Neuronal stem cell (in vitro differentiated cells): ENCODE measurements around the gene TDP1.

ENCODE experiments used
- DNase-seq: peaks from one replicate; pipeline ENCODE4 v3.0.0-alpha.2; 2013; ENCODE audit warnings: low spot score
- H2AFZ ChIP-seq: one replicate; pipeline ENCODE4 v1.6.1; 2013; ENCODE audit warnings: mild to moderate bottlenecking, low read length, inconsistent platforms
- H2AK5ac ChIP-seq: 2 replicates; pipeline ENCODE4 v1.6.1; 2013; ENCODE audit warnings: low read depth, mild to moderate bottlenecking, inconsistent platforms, low read length, moderate library complexity, mixed read lengths
- H2BK120ac ChIP-seq: 2 replicates; pipeline ENCODE4 v1.6.1; 2013; ENCODE audit warnings: low read depth, mild to moderate bottlenecking, inconsistent platforms, low read length, moderate library complexity, mixed read lengths
- H2BK12ac ChIP-seq: one replicate; pipeline ENCODE4 v1.6.1; 2013; ENCODE audit warnings: low read length, inconsistent platforms
- H2BK15ac ChIP-seq: 2 replicates; pipeline ENCODE4 v1.6.1; 2013; ENCODE audit warnings: mild to moderate bottlenecking, low read length, inconsistent platforms, mixed read lengths
- H2BK5ac ChIP-seq: one replicate; pipeline ENCODE4 v1.6.1; 2013; ENCODE audit warnings: inconsistent platforms, mild to moderate bottlenecking, low read length, moderate library complexity
- H3K14ac ChIP-seq: one replicate; pipeline ENCODE4 v1.6.1; 2013; ENCODE audit warnings: low read length, inconsistent platforms
- H3K18ac ChIP-seq: 2 replicates; pipeline ENCODE4 v1.6.1; 2013; ENCODE audit warnings: low read length, inconsistent platforms
- H3K23ac ChIP-seq: 2 replicates; pipeline ENCODE4 v1.6.1; 2013; ENCODE audit warnings: low read depth, mild to moderate bottlenecking, mixed read lengths, low read length, inconsistent platforms; ENCODE audit not compliant: poor library complexity
- H3K27ac ChIP-seq: replicated peaks from 3 replicates; pipeline ENCODE4 v1.5.1; 2013; ENCODE audit warnings: low read length, inconsistent platforms
- H3K27me3 ChIP-seq, 3 experiments: 2 replicates each; pipeline ENCODE4 v1.6.1; 2013; ENCODE audit warnings: low read length in 3 of 3, mild to moderate bottlenecking in 2 of 3, inconsistent platforms in 1 of 3, low read depth in 1 of 3, mixed read lengths in 1 of 3, moderate library complexity in 1 of 3; ENCODE audit not compliant: control insufficient read depth in 3 of 3, insufficient read depth in 3 of 3
- H3K36me3 ChIP-seq, 2 donors: replicated peaks in 1 of 2; 2 replicates each; pipeline ENCODE4 v1.6.1; 2013; ENCODE audit warnings: low read length in 2 of 2; ENCODE audit not compliant: control insufficient read depth in 2 of 2, insufficient read depth in 2 of 2
- H3K4ac ChIP-seq: 2 replicates; pipeline ENCODE4 v1.6.1; 2013; ENCODE audit warnings: inconsistent platforms, mild to moderate bottlenecking, low read length, moderate library complexity
- H3K4me1 ChIP-seq, 2 donors: 1 replicate in 1 of 2; 2 replicates in 1 of 2; pipeline ENCODE4 v1.6.1; 2013; ENCODE audit warnings: low read length in 2 of 2, low read depth in 1 of 2; ENCODE audit not compliant: control insufficient read depth in 2 of 2, insufficient read depth in 1 of 2
- H3K4me2 ChIP-seq: one replicate; pipeline ENCODE4 v1.6.1; 2013; ENCODE audit warnings: mild to moderate bottlenecking, low read length, inconsistent platforms; ENCODE audit not compliant: insufficient read depth, poor library complexity, severe bottlenecking
- H3K4me3 ChIP-seq, 2 donors: 2 replicates each; pipeline ENCODE4 v1.5.1; 2013; ENCODE audit warnings: low read length in 2 of 2, mild to moderate bottlenecking in 2 of 2, inconsistent platforms in 1 of 2, moderate library complexity in 1 of 2
- H3K79me1 ChIP-seq: one replicate; pipeline ENCODE4 v1.6.1; 2013; ENCODE audit warnings: low read depth, mild to moderate bottlenecking, inconsistent platforms, low read length, moderate library complexity
- H3K9ac ChIP-seq: one replicate; pipeline ENCODE4 v1.6.1; 2013; ENCODE audit warnings: mild to moderate bottlenecking, low read depth, low read length, inconsistent platforms; ENCODE audit not compliant: poor library complexity
- H3K9me3 ChIP-seq, 2 donors: replicated peaks in 1 of 2; 2 replicates each; pipeline versions ENCODE3 to v1.6.1; 2013; ENCODE audit warnings: low read length in 2 of 2, mild to moderate bottlenecking in 2 of 2, inconsistent platforms in 1 of 2, low read depth in 1 of 2, mixed read lengths in 1 of 2, moderate library complexity in 1 of 2; ENCODE audit not compliant: control insufficient read depth in 2 of 2, insufficient read depth in 1 of 2
- H4K8ac ChIP-seq: one replicate; pipeline ENCODE4 v1.6.1; 2013; ENCODE audit warnings: low read depth, mild to moderate bottlenecking, inconsistent platforms, low read length, moderate library complexity
- H4K91ac ChIP-seq: one replicate; pipeline ENCODE4 v1.6.1; 2013; ENCODE audit warnings: low read length, low read depth, mild to moderate bottlenecking, inconsistent platforms; ENCODE audit not compliant: poor library complexity
- WGBS, 2 donors: extraction: QIAGEN DNeasy Blood & Tissue Kit; methylation state at CpG; one replicate each; pipeline ENCODE4 v1.1.7; 2013; ENCODE audit warnings: missing lambda C conversion rate in 2 of 2, mixed read lengths in 1 of 2; ENCODE audit not compliant: insufficient read length in 2 of 2, insufficient replicate concordance in 1 of 2; ENCODE audit errors: extremely low coverage in 2 of 2; 5-methylcytosine and 5-hydroxymethylcytosine counted together

Gene TDP1

GRCh38 chr14:89955022-89955744, 544 bp upstream of the TDP1 start:
- peak overlapping the region; percentile 72 for H3K4me2 ChIP-seq
- no peak overlapping the region for H2BK12ac ChIP-seq
- DNase-seq = no peak
- H2BK120ac ChIP-seq = no peak overlapping the region
- H3K79me1 ChIP-seq = peaks cover 8% of the 10 kb centered on the region
- H3K4me1 ChIP-seq = peaks cover 7 to 14% of the 10 kb centered on the region in 2 donors
- no peaks in the 10 kb centered on the region for H3K27me3 ChIP-seq
- no peak overlapping the region for H4K91ac ChIP-seq
- H3K4ac ChIP-seq = no peak overlapping the region
- peak overlapping the region; percentile 73 to 89 for H3K4me3 ChIP-seq
- H2BK5ac ChIP-seq = no peak overlapping the region
- H3K36me3 ChIP-seq = peaks cover 13 to 44% of the 10 kb centered on the region in 2 donors
- H3K18ac ChIP-seq = peak overlapping the region; percentile 32
- no peak overlapping the region for H3K9ac ChIP-seq
- H3K9me3 ChIP-seq = no peaks in the 10 kb centered on the region
- peak overlapping the region; percentile 95 for H2AFZ ChIP-seq
- H3K23ac ChIP-seq = no peak overlapping the region
- H4K8ac ChIP-seq = no peak overlapping the region
- H3K14ac ChIP-seq = no peak overlapping the region
- H3K27ac ChIP-seq = no peak overlapping the region
- no peak overlapping the region for H2BK15ac ChIP-seq
- H2AK5ac ChIP-seq = no peak overlapping the region
- WGBS, 2 donors = no CpG with 5 or more reads among the region's 20 CpGs

GRCh38 chr14:89956661-89957009, 908 bp downstream of the TDP1 start:
- Histone ChIP-seq H4K91ac (no peak overlapping the region), H3K4ac (no peak overlapping the region), H4K8ac (no peak overlapping the region), H3K27ac (no peak overlapping the region), H3K9me3 (peaks cover 0 to 8% of the 10 kb centered on the region in 2 donors), H3K14ac (peak overlapping the region; percentile 11), H2AK5ac (no peak overlapping the region), H2BK15ac (no peak overlapping the region), H3K27me3 (no peaks in the 10 kb centered on the region), H3K4me3 (peak overlapping the region; percentile 89 to 96), H2BK120ac (no peak overlapping the region), H3K23ac (no peak overlapping the region), H3K4me2 (peak overlapping the region; percentile 70), H2BK12ac (no peak overlapping the region), H3K18ac (no peak overlapping the region), H3K79me1 (peaks cover 8% of the 10 kb centered on the region), H3K9ac (peak overlapping the region; percentile 92), H2AFZ (peak overlapping the region; percentile 95), H3K4me1 (peaks cover 7 to 14% of the 10 kb centered on the region in 2 donors), H2BK5ac (peak overlapping the region; percentile 30), H3K36me3 (peaks cover 11 to 47% of the 10 kb centered on the region in 2 donors)
- DNase-seq = no peak
- no CpG with 5 or more reads among the region's 15 CpGs for WGBS, 2 donors

GRCh38 chr14:89957376-89957775, 1.6 kb downstream of the TDP1 start:
- H3K79me1 ChIP-seq = peaks cover 8% of the 10 kb centered on the region
- peak overlapping the region in 1 of 2 donors; percentile 89 for H3K4me3 ChIP-seq
- H3K9me3 ChIP-seq = peaks cover 0 to 8% of the 10 kb centered on the region in 2 donors
- peaks cover 11 to 50% of the 10 kb centered on the region in 2 donors for H3K36me3 ChIP-seq
- no peak overlapping the region for H3K4ac ChIP-seq
- no peak overlapping the region for H4K91ac ChIP-seq
- no peaks in the 10 kb centered on the region for H3K27me3 ChIP-seq
- no peak overlapping the region for H3K9ac ChIP-seq
- WGBS, 2 donors = no CpG with 5 or more reads among the region's 1 CpG
- H4K8ac ChIP-seq = no peak overlapping the region
- no peak overlapping the region for H3K18ac ChIP-seq
- H2AFZ ChIP-seq = no peak overlapping the region
- H3K27ac ChIP-seq = no peak overlapping the region
- H3K4me2 ChIP-seq = no peak overlapping the region
- H2AK5ac ChIP-seq = no peak overlapping the region
- H3K23ac ChIP-seq = no peak overlapping the region
- peaks cover 7 to 14% of the 10 kb centered on the region in 2 donors for H3K4me1 ChIP-seq
- no peak overlapping the region for H2BK5ac ChIP-seq
- no peak for DNase-seq
- no peak overlapping the region for H2BK12ac ChIP-seq
- H2BK15ac ChIP-seq = no peak overlapping the region
- H2BK120ac ChIP-seq = no peak overlapping the region
- H3K14ac ChIP-seq = no peak overlapping the region

GRCh38 chr14:89957791-89958190, 2.1 kb downstream of the TDP1 start:
- Histone ChIP-seq H2AFZ (no peak overlapping the region), H4K8ac (no peak overlapping the region), H3K9ac (no peak overlapping the region), H4K91ac (no peak overlapping the region), H2BK15ac (no peak overlapping the region), H2BK5ac (no peak overlapping the region), H3K79me1 (peaks cover 8% of the 10 kb centered on the region), H3K36me3 (peaks cover 10 to 51% of the 10 kb centered on the region in 2 donors), H3K23ac (no peak overlapping the region), H3K4me2 (no peak overlapping the region), H3K18ac (no peak overlapping the region), H3K9me3 (peaks cover 0 to 8% of the 10 kb centered on the region in 2 donors), H3K14ac (no peak overlapping the region), H2BK12ac (no peak overlapping the region), H3K4ac (no peak overlapping the region), H3K27ac (no peak overlapping the region), H3K27me3 (no peaks in the 10 kb centered on the region), H2BK120ac (no peak overlapping the region), H3K4me1 (peaks cover 7 to 14% of the 10 kb centered on the region in 2 donors), H2AK5ac (no peak overlapping the region), H3K4me3 (no peak overlapping the region)
- DNase-seq = no peak
- no CpG with 5 or more reads among the region's 8 CpGs for WGBS, 2 donors
